Stimulated activated CD8-positive, alpha-beta memory T cell treated with anti-CD3 and anti-CD28 coated beads, Interleukin-2, amount 100 ng/mL, for 1 hour (primary cell): ENCODE data around the gene SRGN.
"Not testable (repeated sequence)": the region's sequence is repeated elsewhere in the genome, so short reads cannot be mapped to it uniquely, and the experiment has no call there.

Experiments
- DNase-seq, 2 donors: peaks; one replicate each; pipeline ENCODE4 v3.0.0-alpha.2; 2020; ENCODE audit warnings: low read depth in 2 of 2

SRGN gene

GRCh38 chr10:69087590-69088470 is at the start of gene SRGN:
TSS of gene SRGN (plus strand) at chr10:69088103. CDS start at chr10:69088158, 55 bp downstream.
- DNase-seq = peak; percentile 50 to 59

GRCh38 chr10:69040904-69041303 is 47.0 kb upstream of the SRGN start:
- not testable (repeated sequence) for DNase-seq

GRCh38 chr10:69042417-69042816 is 45.5 kb upstream of the SRGN start:
- DNase-seq = no peak

GRCh38 chr10:69042838-69043237 is 45.1 kb upstream of the SRGN start:
- no peak for DNase-seq

DNA sequence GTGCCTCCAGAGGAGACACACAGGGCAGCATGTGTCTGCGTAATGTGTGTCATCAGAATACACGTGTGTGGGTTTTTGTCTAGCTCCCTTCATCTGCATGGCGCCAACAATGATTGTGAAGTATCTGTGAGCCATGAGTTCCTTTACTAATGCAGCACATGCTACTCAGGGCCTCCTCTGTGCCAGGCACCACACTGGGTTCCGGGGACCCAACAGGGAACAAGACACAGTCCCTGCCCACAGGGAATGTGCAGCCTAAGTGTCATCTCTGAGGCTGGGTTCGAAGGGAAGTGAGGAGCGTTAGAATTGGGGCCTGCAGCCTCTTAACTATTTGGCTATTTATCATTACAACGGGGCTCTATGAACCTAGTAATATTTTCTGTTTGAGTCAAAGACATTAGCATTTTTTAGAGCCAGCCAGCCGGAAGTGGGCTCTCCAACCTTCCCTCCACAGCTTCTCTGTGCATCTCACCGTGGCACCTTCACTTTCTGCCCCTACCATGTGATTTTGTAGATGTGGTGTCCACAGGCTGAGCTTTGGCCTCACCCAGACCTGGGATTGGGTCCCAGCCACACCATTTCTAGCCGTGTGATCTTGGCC is 43.9 kb upstream of the SRGN start:
- DNase-seq = no peak

- no peak for DNase-seq
Measured at GRCh38 chr10:69044546-69044945, 43.4 kb upstream of the SRGN start.

DNA sequence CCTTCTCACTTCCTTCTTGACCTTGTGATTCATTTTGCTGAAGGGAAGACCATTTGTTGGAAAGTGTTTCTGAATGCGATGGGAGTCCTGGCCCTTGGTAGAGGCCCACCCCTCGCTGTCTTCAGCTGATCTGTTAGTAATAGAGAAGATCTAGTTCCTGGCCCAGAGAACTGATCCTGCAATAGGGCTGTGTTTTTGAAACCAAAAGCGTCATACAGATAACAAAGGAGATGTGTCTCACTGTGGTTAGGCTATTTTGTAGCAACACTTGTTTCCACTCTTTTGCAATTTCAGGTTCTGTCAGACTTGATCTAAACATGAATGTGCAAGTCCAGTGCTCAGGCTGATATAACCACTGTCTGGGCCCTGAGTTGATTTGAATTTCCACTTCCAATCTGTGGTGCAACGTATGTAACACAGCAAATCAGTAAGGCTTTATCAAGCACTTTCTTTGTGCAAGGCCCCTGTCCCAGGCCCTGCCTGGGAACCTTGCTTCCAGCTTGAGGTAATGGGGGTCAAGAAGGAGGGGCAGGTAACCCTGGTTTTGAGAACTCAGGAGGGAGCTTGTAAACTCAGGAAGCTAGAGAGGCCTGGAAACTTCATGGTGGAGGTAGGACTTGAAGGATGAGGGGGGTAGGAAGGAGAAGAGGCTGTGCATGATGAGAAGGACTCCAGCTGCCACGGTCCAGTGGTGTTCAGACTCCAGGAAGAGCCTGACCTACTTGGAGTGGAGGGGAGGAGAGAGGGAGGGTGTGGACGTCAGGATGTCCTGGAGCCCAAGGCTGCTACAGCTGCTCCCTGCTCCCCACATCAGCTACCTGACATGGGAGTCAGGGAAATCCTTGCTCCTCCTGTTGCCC is 42.2 kb upstream of the SRGN start:
- no peak for DNase-seq

DNA sequence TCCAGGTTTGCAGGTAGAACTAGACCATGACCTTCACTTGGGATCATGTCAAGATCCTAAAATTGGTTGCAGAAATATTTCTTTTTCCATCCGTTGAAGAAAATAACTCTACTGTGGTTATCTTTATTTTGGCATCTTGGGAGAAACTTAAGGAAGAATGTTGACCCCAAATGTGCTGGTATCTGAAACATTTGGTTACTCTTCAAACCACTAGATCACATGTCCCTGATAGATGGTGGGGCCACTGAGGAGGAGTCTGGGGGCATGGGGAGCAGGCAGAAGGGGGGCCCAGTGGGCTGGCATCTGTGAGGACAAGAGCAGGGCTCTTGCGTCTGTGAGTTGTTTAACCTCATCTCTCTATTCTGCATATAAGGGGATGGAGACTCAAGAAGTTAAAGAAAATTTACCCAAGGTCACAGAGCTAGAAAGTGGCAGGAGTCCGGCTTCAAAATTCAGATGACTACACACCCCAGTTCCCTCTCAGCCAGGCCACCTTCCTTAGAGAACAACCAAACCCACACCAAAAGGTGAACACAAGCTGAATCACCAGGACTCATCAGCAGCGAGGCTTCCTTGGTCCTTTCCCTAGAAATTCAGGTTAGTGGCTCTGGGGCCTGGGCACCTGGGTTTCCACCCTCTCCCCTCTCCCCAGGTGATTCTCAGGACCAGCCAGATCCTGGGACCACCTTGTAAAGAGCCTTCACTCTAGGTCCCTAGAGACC is 40.6 kb upstream of the SRGN start:
- DNase-seq = no peak

DNA sequence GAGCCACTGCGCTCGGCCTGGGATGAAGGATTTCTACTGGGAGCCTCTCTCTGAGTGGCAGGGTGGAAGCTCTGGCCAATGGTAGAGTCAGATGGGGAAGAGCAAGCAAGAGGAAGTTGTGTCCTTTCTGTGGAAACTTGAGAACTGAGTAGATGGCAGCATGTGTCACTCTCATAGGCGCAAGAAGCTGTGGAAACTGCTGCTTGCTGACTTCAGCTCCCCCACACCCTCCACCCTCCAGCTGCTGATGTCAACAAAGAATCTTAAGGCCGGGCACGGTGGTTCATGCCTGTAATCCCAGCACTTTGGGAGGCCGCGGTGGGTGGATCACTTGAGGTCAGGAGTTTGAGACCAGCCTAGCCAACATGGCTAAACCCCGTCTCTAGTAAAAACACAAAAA is 39.8 kb upstream of the SRGN start:
- no peak for DNase-seq

GRCh38 chr10:69049566-69049961 is 38.3 kb upstream of the SRGN start:
- no peak for DNase-seq

DNA sequence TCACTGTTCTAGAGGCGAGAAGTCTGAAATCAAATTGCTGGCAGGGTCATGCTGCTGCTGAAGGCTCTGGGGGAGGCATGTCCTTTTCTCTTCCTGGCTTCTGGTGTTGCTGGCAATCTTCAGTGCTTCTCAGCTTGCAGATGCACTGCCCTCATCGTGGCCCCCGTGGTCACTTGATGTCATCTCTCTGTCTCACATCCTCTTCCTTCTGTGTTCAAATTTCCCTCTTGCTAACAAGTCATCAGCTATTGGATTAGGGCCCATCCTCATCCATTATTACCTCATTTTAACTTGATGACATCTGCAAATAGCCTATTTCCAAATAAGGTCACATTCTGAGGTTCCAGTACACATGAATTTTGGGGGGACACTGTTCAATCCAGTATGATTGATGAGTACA is 36.6 kb upstream of the SRGN start:
- no peak for DNase-seq

DNA sequence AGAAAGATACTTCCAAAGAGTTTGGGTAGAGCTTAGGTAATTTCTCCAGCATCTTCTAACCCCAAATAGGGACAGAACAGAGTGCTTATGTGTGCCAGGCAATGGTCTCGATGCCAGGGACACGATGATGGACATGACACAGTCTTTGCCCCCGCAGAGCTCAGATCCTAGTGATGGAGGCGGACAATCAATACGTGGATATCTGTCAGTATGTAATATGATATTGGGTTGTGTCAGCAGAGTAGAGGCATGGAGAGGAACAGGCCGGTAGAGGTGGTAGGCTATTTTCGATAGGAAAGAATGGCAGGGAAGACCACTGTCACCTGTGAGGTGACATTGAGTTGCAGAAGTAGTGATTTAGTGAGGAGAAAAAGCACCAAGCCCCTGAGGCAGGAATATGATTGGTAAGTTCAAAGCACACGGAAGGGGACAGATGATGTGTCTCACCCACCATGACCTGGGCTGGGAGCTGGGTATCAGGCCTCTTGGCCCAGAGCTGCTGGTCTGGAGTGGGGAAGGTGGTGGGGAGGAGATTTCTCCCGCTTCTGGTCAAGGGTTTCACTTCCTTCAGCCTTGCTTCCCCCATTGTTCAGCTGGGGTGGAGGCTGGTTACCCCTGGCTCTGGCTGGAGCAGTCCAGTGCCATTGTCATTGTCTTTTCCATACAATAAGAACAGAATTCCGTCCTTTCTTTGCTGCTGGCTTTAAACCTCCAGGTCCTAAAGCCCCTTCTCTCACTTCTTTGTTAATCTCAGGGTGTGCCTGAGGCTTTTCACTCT is 36.0 kb upstream of the SRGN start:
- DNase-seq = no peak

DNA sequence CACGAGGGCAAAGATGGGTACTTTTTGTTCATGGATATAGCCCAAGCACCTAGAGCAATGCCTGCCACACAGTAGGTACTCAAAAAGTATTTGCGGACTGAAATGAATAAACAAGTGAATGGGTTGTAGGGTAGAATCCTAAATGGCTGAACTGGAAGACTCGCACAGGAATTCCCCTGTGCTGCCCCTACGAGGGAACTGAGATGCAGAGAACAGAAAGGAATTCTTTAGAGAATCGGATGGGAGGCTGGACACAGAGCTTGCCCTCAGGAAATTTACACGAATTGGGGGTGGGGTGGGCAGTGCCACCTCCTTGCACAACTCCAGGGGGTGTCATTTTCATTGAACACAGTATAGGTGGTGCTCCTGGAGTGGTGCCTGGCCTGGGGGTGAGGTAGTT is 35.2 kb upstream of the SRGN start:
- no peak for DNase-seq

DNA sequence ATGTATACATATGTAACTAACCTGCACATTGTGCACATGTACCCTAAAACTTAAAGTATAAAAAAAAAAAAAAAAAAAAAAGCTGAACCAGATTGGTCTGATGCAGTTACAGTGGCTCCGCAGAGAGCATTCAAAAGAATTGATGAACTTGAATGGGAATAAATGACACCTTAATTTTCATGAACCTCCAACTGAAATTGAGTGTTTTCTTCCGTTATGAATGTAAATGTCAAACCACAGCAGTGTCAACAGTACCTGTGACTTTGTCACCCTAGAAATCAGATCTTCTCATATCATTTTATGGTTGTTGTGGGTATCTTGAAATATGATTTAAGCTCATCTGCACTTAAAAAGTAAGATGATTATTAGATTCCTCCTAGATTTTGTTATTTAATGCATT is 32.7 kb upstream of the SRGN start:
- DNase-seq = no peak

DNA sequence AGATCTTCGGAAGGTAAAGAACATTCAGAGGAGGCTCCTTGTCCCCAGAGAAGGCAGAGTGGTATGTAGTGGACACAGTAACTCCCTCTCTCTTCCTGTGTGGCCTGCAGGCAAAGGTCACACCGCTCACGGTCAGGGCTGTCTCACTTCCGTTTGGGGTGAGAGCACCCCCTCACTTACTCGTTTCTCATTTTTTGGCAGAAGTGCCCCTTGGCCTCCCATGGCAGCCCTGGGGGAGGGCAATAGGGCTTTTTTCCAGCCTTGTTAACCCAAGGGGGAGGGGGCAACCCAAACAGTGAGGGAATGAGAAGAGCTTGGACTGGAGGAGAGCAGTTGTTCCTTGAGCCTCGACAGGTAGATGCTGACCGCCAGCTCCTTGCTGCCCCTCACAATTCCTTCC is 31.8 kb upstream of the SRGN start:
- DNase-seq = no peak

DNA sequence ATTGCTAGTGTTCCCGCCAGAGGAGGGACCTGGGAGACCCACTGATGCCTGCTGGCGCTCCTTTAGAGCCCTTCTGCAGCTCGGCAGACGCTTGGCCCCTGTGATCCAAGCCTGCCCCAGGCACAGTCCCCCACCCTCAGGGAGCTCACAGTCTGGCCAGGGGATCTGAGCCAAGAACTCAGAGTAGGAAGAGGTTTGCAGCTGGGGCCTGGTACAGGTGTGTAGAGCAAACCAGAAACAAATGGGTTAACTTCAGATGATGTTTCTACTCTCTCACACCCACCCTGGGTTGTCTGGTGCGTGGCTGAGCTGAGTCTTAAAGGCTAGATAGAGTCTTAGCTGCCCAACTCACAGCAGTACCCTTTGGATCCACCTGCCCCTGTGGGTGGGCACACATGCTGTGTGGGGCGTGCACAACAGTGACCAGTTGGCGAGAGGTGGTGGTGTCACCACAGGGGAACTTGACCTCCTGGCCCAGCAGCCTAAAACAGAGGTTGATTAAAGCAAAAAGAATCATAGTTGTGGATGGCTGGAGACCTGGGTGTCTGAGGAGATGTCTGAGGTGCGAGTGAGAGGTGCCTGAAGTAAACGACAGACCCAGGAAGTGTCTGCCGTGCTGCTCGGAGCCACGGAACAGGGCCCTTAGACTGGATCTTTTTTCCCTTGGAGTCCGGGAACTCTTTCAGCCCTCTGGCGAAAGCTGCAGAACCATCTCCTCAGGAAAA is 31.2 kb upstream of the SRGN start:
- DNase-seq = no peak

- no peak for DNase-seq
Measured at GRCh38 chr10:69057261-69057950, 30.5 kb upstream of the SRGN start.

DNA sequence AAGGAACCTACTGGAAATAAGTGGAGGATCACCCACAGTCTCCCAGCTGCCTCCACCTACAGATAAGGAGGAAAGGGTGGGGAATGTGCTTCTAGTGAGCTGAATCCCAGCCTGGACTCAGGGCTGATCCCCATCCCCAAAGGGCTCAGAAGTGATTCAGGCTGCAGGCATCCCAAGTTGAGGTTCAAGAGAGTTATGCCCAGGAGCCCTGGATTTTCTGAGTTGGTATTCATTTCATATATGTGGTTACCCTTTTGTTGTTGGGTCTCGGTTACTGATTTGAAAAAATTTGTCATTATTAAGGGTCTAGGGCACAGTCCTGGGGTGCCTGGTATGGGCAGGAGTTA is 30.0 kb upstream of the SRGN start:
- DNase-seq = no peak

DNA sequence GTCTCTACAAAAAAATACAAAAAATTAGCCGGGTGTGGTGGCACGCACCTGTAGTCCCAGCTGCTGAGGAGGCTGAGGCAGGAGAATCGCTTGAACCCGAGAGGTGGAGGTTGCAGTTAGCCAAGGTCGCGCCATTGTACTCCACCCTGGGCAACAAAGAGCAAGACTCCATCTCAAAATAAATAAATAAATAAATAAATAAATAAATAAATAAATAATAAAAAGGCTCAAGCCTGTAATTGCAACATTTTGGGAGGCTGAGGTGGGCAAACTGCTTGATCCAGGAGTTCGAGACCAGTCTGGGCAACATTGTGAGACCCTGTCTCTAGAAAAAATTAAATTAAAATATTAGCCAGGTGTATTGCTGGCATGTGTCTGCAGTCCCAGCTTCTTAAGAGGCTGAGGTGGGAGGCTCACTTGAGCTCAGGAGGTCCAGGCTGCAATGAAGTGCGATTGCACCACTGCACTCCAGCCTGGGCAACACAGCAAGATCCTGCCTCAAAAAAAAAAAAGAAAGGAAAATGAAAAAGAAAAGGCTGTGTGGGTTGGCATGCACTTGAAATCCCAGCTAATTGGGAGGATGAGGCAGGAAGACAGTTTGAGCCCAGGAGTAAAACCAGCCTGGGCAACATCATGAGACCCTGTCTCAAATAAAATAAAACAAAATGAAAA is 27.6 kb upstream of the SRGN start:
- DNase-seq = no peak
